SIG-M5 treated with dmso at 0.1 percent for 504 hours (cell line): ENCODE data around the gene LRRC7.

Experiments used
- DNase-seq: peaks from one replicate; lab custom pipeline; 2025; ENCODE audit not compliant: unreplicated experiment; lab: John Stamatoyannopoulos, UW

Gene LRRC7

GRCh38 chr1:69765951-69766350 is 198.2 kb downstream of the LRRC7 start:
- DNase-seq: no peak

GRCh38 chr1:69766431-69767180 is 198.9 kb downstream of the LRRC7 start:
- DNase-seq: no peak

DNA sequence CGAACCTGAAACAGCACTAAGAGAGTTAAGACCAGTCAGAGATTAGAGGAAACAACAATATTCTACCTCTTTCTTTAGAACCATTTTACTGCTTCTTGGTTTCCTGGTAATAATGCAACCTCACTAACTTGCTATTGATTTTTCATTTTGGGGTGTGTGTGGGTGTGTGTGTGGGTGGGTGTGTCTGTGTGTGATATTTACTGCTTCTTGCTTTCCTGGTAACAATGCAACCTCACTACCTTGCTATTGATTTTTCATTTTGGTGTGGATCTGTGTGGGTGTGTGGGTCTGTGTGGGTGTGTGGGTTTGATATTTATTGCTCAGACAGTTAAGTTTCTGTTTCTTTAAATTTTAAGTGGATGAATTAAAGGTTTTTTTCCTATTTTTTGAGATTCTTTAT is 208.8 kb downstream of the LRRC7 start:
- DNase-seq: no peak

- DNase-seq: no peak
Observed at GRCh38 chr1:69777423-69777822, 209.7 kb downstream of the LRRC7 start.

GRCh38 chr1:69777971-69778370 is 210.2 kb downstream of the LRRC7 start:
- no peak for DNase-seq

- no peak for DNase-seq
Observed at GRCh38 chr1:69787151-69787550, 219.4 kb downstream of the LRRC7 start.

DNA sequence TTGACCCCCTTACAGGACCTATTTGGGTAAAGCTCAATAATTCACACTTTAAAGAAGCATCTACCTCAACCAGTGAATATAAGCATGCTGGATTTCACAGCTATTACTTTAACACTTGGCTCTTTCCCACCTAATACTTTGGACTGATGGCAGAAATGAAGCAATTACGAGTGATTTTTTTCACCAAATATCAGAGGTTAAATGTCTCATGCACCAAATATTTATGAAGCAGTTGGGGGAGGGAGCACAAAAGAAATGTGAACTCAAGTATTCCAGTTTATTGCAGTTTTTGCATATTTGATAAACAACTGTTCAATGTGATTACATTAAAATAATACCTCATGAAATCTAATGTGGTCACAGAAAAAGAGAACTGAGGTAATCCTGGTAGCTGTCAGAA is 223.6 kb downstream of the LRRC7 start:
- no peak for DNase-seq

- DNase-seq: no peak
Observed at GRCh38 chr1:69794831-69795230, 227.1 kb downstream of the LRRC7 start.

DNA sequence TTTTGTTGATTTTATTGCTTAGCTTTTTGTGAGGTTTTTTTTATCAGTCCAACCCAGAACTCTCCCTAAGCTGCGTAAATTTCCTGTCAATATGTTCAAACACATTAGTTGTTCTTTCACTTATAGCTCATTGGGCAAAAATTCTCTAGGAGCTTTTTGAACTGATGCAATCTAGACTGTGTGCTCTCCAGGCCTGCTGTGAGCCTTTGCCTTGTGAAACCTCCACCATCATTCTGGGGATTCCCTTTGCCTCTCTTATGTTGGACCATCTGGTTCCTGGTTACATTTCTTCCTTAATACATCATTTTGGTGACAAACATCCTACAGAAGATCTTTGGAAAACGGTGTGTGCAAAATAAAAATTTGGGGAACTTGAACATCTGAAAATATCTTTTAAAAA is 247.2 kb downstream of the LRRC7 start:
- DNase-seq: no peak

- no peak for DNase-seq
Observed at GRCh38 chr1:69824932-69825331, 257.2 kb downstream of the LRRC7 start.

DNA sequence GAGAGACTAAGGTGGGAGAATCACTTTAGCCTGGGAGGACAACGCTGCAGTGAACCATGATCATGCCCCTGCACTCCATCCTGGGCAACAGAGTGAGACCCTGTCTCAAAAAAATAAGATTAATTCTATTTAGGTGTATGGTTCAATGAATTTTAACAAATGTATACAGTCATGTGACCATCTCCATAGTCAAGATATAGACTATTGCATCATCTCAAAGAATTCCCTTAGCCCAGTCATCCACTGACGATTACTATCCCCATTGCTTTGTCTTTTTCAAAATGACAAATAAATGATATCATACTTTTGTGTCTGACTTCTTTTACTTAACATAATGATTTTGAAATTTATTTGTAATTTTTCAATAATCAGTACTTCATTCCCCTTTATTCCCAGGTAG is 260.0 kb downstream of the LRRC7 start:
- DNase-seq: no peak

DNA sequence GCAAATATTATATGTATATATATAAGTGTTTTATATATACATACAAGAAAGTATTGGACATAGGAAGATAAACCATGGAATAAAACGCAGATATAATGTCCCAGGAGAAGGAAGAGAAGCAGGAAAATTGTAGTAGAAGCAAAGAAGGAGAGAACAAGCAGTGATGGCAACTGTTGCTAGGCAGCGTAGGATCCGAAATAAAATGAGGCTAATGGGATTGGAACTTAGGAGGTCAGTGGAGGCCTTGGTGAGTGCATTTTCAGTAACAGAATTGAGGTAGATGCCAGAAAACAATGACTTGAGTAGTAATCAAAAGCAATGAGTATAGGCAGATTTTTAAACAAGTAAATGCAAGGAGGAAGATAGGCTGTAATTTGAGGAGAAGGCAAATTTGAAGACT is 265.8 kb downstream of the LRRC7 start:
- no peak for DNase-seq

DNA sequence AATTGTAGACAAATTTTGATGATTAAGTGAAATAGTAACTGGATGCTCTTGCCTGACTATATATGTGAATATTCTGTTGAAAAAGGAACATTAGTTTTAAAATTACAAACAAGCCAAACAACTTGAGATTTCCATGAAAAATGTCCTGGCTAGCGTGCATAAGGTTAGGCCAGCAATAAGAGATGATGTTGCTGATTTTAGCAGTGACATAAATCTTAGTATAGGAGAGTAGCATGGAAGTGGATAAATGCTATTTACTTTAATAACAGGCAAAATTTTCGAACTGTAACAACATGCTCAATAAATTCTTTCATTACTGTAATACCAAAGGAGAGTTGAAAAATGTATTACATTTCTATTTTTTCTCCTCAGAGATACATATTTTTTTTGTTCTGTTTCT is 266.6 kb downstream of the LRRC7 start:
- no peak for DNase-seq

- no peak for DNase-seq
Observed at GRCh38 chr1:69835955-69836354, 268.2 kb downstream of the LRRC7 start.

DNA sequence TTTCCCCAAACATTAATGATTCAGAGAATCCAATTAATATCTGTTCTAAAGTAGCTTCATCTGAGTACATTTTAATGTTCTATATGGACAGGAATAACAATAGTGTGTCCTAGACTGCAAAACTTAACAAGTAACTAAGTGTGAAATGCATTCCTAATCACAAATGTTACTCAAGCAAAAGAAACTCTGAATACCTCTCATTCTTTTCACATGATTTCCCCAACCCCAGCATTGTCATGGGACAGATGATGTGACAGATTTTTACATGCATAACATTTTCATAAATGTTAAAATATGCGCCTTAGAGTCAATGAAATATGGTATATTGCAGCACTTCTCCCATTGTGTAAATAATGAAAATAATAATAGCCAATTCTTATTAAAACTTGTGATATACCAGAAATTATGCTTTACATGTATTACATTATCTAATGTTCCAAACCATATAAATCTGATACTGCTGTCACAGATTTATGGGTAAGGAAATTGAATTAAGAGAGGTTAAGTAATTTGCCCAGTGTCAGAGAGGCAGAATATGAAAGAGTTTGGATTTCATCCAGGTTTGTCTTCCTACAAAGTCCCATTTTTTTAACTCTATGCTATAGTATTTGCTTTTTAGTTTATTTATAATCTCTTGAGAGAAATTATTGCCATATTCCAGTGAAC is 269.4 kb downstream of the LRRC7 start:
- DNase-seq: no peak

DNA sequence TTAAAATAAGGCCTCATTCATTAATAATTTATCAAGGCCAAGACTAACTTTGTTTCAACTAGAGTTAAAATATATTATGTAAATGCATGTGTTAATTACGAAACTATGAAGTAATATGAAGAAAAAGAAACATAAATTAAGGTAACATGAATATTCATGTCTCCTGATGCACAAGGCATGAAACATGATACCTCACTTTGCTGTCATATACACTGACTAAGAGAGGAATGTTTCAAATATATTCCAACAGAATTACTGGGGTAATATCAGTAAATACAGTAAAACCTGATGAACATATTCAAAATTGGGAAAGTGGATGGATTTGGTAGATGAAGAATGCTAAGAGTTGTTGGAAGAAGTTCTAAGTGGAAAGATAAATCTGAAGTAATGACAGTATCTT is 274.6 kb downstream of the LRRC7 start:
- DNase-seq: no peak

DNA sequence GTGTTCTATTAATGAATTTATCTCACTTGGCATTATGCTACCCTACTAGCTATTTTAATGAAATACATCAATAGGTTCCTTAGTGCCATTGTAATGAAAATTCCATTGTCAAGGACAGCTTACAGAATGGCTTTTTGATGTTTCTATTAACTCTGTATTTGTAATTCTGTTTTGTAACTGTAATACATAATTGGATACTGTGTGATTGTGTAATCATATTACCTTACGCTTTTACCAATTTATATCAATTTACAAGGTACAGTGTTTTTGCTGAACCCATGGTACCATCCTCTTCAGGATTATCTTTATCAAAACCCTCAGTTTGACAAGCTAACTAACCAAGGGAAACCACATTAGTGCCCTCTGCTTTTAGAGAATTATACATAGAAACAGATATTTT is 277.9 kb downstream of the LRRC7 start:
- DNase-seq: no peak

GRCh38 chr1:69846267-69846666 is 278.5 kb downstream of the LRRC7 start:
- no peak for DNase-seq

DNA sequence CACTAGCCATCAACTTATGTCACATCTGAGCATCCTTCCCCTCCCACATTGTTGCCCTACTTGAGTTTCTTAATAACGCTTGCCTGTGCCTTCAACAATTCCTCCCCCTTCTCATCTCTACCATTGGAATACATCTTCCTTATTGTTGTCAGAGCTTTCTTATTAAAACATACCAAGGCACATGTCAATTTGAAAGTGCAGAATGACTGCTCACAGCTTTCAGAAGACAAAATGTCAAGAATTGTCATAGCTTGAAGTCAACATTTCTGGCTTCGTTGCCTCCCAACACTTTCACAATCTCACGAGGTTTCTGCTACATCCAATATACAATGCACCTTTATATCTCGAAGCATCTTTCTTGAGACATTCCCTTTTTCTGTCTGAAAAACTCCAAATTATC is 279.9 kb downstream of the LRRC7 start:
- no peak for DNase-seq

- no peak for DNase-seq
Observed at GRCh38 chr1:69852151-69852550, 284.4 kb downstream of the LRRC7 start.

DNA sequence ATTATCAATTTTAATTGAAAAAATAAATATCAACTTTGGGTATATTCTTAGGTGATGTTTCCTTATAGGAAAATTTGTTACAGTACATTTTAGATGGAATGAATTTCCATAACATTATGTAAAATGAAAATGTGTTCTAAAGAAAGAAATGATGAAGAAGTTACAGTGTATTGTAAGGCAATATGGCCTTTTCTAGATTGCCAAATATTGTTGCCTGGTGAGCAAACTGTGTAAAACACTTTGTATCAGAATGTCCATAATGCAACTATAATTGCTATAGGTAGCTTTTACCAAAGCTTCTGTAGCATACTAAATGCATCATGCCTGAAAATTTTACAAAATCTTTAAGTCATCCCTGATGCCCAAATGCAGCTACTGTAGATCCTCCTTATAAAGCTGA is 285.0 kb downstream of the LRRC7 start:
- no peak for DNase-seq

- DNase-seq: no peak
Observed at GRCh38 chr1:69858534-69858933, 290.8 kb downstream of the LRRC7 start.

- no peak for DNase-seq
Observed at GRCh38 chr1:69861641-69862040, 293.9 kb downstream of the LRRC7 start.
